Liver (tissue), 9 donors: ENCODE data around the gene PRR22. TPM values are rescaled to one million over a fixed set of nuclear protein-coding genes. Genes with fewer than 3 reads are reported as not detected.

Experiments
- DNase-seq: peaks from one replicate; pipeline ENCODE4 v3.0.0-alpha.2; 2017; ENCODE audit warnings: low spot score
- H3K27ac ChIP-seq, 2 donors: one replicate each; pipeline ENCODE4 v1.7.0; 2013; ENCODE audit warnings: inconsistent platforms in 2 of 2, low read length in 2 of 2, control low read depth in 1 of 2, low read depth in 1 of 2, mild to moderate bottlenecking in 1 of 2
- H3K27me3 ChIP-seq, 4 donors: one replicate each; pipeline versions ENCODE4 v1.6.1 to v1.7.0; 2013; ENCODE audit warnings: low read length in 3 of 4, inconsistent platforms in 1 of 4, mild to moderate bottlenecking in 1 of 4, moderate library complexity in 1 of 4; ENCODE audit not compliant: control insufficient read depth in 4 of 4, insufficient read depth in 4 of 4
- H3K36me3 ChIP-seq, 4 donors: one replicate each; pipeline versions ENCODE4 v1.6.1 to v1.7.0; 2013; ENCODE audit warnings: low read length in 3 of 4, mild to moderate bottlenecking in 3 of 4, low read depth in 1 of 4, moderate library complexity in 1 of 4; ENCODE audit not compliant: control insufficient read depth in 4 of 4, insufficient read depth in 3 of 4
- H3K4me1 ChIP-seq, 4 donors: one replicate each; pipeline versions ENCODE4 v1.6.1 to v1.7.0; 2013; ENCODE audit warnings: low read length in 3 of 4, mild to moderate bottlenecking in 3 of 4, moderate library complexity in 1 of 4; ENCODE audit not compliant: control insufficient read depth in 4 of 4, insufficient read depth in 4 of 4
- H3K4me3 ChIP-seq, 3 donors: one replicate each; pipeline versions ENCODE4 v1.6.1 to v1.7.0; 2013; ENCODE audit warnings: low read length in 3 of 3, control low read depth in 1 of 3, low read depth in 1 of 3, mild to moderate bottlenecking in 1 of 3
- H3K9ac ChIP-seq, 2 donors: one replicate each; pipeline ENCODE4 v1.7.0; 2013; ENCODE audit warnings: low read length in 2 of 2, mild to moderate bottlenecking in 2 of 2, moderate library complexity in 2 of 2, control low read depth in 1 of 2, low read depth in 1 of 2
- H3K9me3 ChIP-seq, 4 donors: one replicate each; pipeline versions ENCODE4 v1.6.1 to v1.7.0; 2013; ENCODE audit warnings: low read length in 3 of 4; ENCODE audit not compliant: control insufficient read depth in 4 of 4
- EGR1 ChIP-seq, 2 donors: IDR thresholded peaks; 2 replicates each; pipeline ENCODE4 v1.6.1; 2016 to 2018; ENCODE audit warnings: antibody characterized with exemption in 2 of 2, low read depth in 2 of 2
- FOXA1 ChIP-seq: IDR thresholded peaks from 2 replicates; pipeline ENCODE4 v1.6.1; 2016; ENCODE audit warnings: antibody characterized with exemption
- FOXA2 ChIP-seq: IDR thresholded peaks from 2 replicates; pipeline ENCODE4 v1.6.1; 2016; ENCODE audit warnings: antibody characterized with exemption
- GABPA ChIP-seq, 2 donors: IDR thresholded peaks in 1 of 2; conservative IDR thresholded peaks in 1 of 2; 2 replicates each; pipeline ENCODE4 v1.6.1; 2016; ENCODE audit warnings: antibody characterized with exemption in 2 of 2, mild to moderate bottlenecking in 1 of 2, moderate library complexity in 1 of 2
- HNF4A ChIP-seq, 2 donors: conservative IDR thresholded peaks; 2 replicates each; pipeline ENCODE4 v1.6.1; 2016; ENCODE audit warnings: antibody characterized with exemption in 2 of 2, mild to moderate bottlenecking in 2 of 2
- HNF4G ChIP-seq: IDR thresholded peaks from 2 replicates; pipeline ENCODE4 v1.6.1; 2016; ENCODE audit warnings: antibody characterized with exemption
- MAX ChIP-seq: IDR thresholded peaks from 2 replicates; pipeline ENCODE4 v1.6.1; 2016; ENCODE audit warnings: antibody characterized with exemption
- NR2F2 ChIP-seq: IDR thresholded peaks from 2 replicates; pipeline ENCODE4 v1.6.1; 2016; ENCODE audit warnings: antibody characterized with exemption
- RAD21 ChIP-seq, 2 donors: IDR thresholded peaks; 2 replicates each; pipeline ENCODE4 v1.6.1; 2016; ENCODE audit warnings: antibody characterized with exemption in 2 of 2, mild to moderate bottlenecking in 2 of 2
- RXRA ChIP-seq, 2 donors: IDR thresholded peaks; 2 replicates each; pipeline ENCODE4 v1.6.1; 2017 to 2018; ENCODE audit warnings: antibody characterized with exemption in 2 of 2, mild to moderate bottlenecking in 1 of 2
- SP1 ChIP-seq: IDR thresholded peaks from 2 replicates; pipeline ENCODE4 v1.6.1; 2018; ENCODE audit warnings: antibody characterized with exemption, mild to moderate bottlenecking
- YY1 ChIP-seq: IDR thresholded peaks from 2 replicates; pipeline ENCODE4 v1.6.1; 2016; ENCODE audit warnings: antibody characterized with exemption, mild to moderate bottlenecking
- WGBS: extraction: QIAGEN DNeasy Blood & Tissue Kit; methylation state at CpG from one replicate; pipeline ENCODE4 v1.1.7; 2013; 5-methylcytosine and 5-hydroxymethylcytosine counted together
- polyA plus RNA-seq, 2 donors: library from polyadenylated mRNA; stranded (reverse) in 1 of 2; unstranded in 1 of 2; fragments of 200-250 nt in 1 of 2; fragments of >200 nt in 1 of 2; fragmentation: Nextera tagmentation in 1 of 2; extraction: Ambion mirVana in 1 of 2; gene quantifications; one replicate each; pipeline versions ENCODE4 v1.2.1 to v1.2.3, GENCODE V29; 2013 to 2015
- total RNA-seq, 2 donors: library from RNA; depleted of rRNA; stranded (reverse); fragments of >200 nt; gene quantifications; one replicate each; pipeline ENCODE4 v1.2.3, GENCODE V29; 2014
- TF ChIP-seq, protein P1 (sequence below): IDR thresholded peaks from 2 replicates; pipeline ENCODE4 v1.6.1; 2016; ENCODE audit warnings: antibody characterized with exemption
- TF ChIP-seq, protein P2 (sequence below): fragments of 150-350 bp; IDR thresholded peaks from 2 replicates; pipeline ENCODE4 v1.5.1; 2017; ENCODE audit warnings: improper control_type of control experiment, low read depth, low read length; ENCODE audit not compliant: missing input control
- TF ChIP-seq, protein P3 (sequence below): IDR thresholded peaks from 2 replicates; pipeline ENCODE4 v1.6.1; 2016; ENCODE audit warnings: antibody characterized with exemption
- donor health status: healthy.
- donor health status: healthy.
- donor health status: healthy.
- donor health status: healthy.
- donor health status: healthy.

PRR22 gene
- total and polyA plus RNA-seq, 4 donors, result 0.40 to 1.6 (median 0.63) TPM

DNA sequence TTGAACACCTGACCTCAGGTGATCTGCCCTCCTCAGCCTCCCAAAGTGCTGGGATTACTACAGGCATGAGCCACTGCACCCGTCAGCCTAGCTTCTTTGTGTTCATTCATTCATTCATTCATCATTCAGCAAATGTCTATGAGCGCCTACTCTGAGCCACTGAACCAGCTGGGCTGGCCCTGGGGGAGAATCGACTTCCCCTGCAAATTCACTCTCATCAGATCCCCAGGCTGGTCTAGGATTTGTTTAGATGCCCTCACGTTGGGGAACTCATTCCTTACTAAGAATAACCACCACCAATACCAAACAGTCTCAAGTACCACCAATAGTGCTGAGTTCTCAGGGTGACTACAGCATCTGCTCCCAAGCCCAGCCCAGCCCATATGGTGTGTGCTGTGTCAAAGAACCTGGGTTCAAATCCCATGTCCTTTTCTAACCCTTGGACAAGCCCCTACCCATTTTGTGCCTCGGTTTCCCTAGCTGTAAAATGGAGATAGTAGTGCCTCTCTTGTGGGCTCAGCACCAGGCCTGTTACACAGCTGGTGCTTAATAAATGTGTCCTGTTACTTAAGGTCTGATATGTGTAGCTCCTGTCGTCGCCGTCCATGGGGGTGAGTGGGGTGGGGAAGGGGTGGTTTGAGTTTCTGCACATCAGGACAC is 37.1 kb upstream of the PRR22 start:
- DNase-seq, result no peak
- Histone ChIP-seq H3K9me3 (no peaks in the 10 kb centered on the region), H3K27me3 (no peaks in the 10 kb centered on the region), H3K9ac (no peak overlapping the region), H3K4me3 (no peak overlapping the region), H3K27ac (no peak overlapping the region), H3K4me1 (peaks cover 3 to 22% (median 11%) of the 10 kb centered on the region in 4 donors), H3K36me3 (no peaks in the 10 kb centered on the region)
- WGBS, result 62% methylated on average over 8 of the region's 8 CpGs
- no peak for TF ChIP-seq RAD21 (IDR thresholded peaks at IDR 0.05)
- TF ChIP-seq, protein P1, sequence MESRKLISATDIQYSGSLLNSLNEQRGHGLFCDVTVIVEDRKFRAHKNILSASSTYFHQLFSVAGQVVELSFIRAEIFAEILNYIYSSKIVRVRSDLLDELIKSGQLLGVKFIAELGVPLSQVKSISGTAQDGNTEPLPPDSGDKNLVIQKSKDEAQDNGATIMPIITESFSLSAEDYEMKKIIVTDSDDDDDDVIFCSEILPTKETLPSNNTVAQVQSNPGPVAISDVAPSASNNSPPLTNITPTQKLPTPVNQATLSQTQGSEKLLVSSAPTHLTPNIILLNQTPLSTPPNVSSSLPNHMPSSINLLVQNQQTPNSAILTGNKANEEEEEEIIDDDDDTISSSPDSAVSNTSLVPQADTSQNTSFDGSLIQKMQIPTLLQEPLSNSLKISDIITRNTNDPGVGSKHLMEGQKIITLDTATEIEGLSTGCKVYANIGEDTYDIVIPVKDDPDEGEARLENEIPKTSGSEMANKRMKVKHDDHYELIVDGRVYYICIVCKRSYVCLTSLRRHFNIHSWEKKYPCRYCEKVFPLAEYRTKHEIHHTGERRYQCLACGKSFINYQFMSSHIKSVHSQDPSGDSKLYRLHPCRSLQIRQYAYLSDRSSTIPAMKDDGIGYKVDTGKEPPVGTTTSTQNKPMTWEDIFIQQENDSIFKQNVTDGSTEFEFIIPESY, result no peak
- no peak for TF ChIP-seq MAX
- TF ChIP-seq, protein P2, sequence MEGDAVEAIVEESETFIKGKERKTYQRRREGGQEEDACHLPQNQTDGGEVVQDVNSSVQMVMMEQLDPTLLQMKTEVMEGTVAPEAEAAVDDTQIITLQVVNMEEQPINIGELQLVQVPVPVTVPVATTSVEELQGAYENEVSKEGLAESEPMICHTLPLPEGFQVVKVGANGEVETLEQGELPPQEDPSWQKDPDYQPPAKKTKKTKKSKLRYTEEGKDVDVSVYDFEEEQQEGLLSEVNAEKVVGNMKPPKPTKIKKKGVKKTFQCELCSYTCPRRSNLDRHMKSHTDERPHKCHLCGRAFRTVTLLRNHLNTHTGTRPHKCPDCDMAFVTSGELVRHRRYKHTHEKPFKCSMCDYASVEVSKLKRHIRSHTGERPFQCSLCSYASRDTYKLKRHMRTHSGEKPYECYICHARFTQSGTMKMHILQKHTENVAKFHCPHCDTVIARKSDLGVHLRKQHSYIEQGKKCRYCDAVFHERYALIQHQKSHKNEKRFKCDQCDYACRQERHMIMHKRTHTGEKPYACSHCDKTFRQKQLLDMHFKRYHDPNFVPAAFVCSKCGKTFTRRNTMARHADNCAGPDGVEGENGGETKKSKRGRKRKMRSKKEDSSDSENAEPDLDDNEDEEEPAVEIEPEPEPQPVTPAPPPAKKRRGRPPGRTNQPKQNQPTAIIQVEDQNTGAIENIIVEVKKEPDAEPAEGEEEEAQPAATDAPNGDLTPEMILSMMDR, result no peak
- no peak for TF ChIP-seq HNF4G
- TF ChIP-seq, protein P3, sequence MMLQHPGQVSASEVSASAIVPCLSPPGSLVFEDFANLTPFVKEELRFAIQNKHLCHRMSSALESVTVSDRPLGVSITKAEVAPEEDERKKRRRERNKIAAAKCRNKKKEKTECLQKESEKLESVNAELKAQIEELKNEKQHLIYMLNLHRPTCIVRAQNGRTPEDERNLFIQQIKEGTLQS, result no peak
- no peak for TF ChIP-seq FOXA2
- TF ChIP-seq FOXA1, result no peak
- TF ChIP-seq GABPA (IDR thresholded peaks at IDR 0.05 in 1 of 2, conservative IDR thresholded peaks at IDR 0.05 in 1 of 2), result no peak
- TF ChIP-seq RXRA (IDR thresholded peaks at IDR 0.05), result no peak

DNA sequence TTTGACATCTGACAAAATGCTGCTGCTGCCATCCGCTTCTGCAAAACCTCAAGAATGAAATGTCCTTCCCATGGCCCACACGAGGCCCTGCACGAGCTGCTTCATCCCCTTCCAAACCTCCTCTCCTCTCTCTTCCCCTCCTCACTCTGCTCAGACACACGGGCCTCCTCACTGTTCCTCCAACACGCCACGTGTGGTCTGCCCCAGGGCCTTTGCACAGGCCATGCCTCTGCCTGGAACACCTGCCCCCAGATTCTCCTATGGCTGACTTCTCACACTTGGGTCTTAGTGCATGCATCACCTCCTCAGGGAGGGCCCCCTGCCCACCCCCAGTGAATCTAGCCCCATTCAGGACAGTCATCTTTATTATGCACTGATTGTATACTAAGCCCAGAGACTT is 36.2 kb upstream of the PRR22 start:
- Histone ChIP-seq H3K27ac (no peak overlapping the region), H3K36me3 (no peaks in the 10 kb centered on the region), H3K4me1 (peaks cover 3 to 17% (median 8%) of the 10 kb centered on the region in 4 donors), H3K27me3 (no peaks in the 10 kb centered on the region), H3K9me3 (no peaks in the 10 kb centered on the region), H3K9ac (no peak overlapping the region), H3K4me3 (no peak overlapping the region)
- no peak for DNase-seq
- WGBS, result 76% methylated on average over 6 of the region's 6 CpGs
- no peak for TF ChIP-seq RAD21 (IDR thresholded peaks at IDR 0.05)
- no peak for TF ChIP-seq NR2F2
- TF ChIP-seq HNF4A (conservative IDR thresholded peaks at IDR 0.05), result no peak
- no peak for TF ChIP-seq SP1
- TF ChIP-seq, protein P2, result no peak
- TF ChIP-seq RXRA (IDR thresholded peaks at IDR 0.05), result no peak
- no peak for TF ChIP-seq GABPA (IDR thresholded peaks at IDR 0.05 in 1 of 2, conservative IDR thresholded peaks at IDR 0.05 in 1 of 2)
- TF ChIP-seq YY1, result no peak
- no peak for TF ChIP-seq EGR1 (IDR thresholded peaks at IDR 0.05; ENCODE audit: low read depth in 2 of 2)
- TF ChIP-seq, protein P1, result no peak
- TF ChIP-seq, protein P3, result no peak
